Measurements from ENCODE around the gene SNRPA1. TPM values are rescaled to one million over a fixed set of nuclear protein-coding genes. Genes with fewer than 3 reads are reported as not detected.

Gene SNRPA1
- total RNA-seq, 2 experiments from 2014 or later: 121 TPM

DNA sequence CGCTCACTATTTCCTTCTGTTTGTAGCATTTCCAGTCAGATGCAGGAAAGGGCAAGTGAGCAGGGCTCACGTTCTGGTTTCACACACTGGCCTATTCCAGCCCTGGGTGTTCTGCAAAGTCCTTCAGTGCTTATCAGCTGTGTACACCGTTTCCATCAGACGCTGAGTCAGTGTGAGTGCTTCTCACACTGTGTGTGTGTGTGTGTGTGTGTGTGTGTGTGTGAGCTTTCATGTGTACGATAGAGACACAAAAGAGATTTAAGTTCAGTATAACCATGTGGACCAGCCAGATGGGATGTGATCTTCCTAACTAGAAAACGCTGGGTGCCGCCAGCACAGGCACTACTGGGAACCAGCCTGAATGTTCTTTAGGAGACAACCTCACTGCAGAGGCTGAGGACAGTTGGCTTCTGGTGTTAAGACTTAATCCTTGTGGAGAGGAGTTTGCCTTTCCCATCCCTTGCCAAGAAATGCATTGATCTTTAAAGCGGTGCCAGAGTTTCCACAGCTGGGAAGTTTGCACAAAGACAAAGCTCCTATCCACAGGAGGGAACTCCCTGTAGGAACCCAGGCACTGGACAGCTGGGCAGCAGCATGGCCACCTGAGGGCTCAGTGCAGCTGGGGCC, 39.3 kb downstream of the SNRPA1 start:
- no peaks in the 10 kb centered on the region for H3K9me3 Mint-ChIP-seq
- no peak overlapping the region for H3K27ac Mint-ChIP-seq
- H3K27me3 Mint-ChIP-seq: peaks cover 10% of the 10 kb centered on the region
- no peak overlapping the region for H3K4me3 Mint-ChIP-seq
- no peak for DNase-seq
- no peak for ATAC-seq (ENCODE audit: low read depth)
- H3K36me3 Mint-ChIP-seq: peaks cover under 1% of the 10 kb centered on the region
- POLR2A ChIA-PET: no interaction called here
- H3K4me1 Mint-ChIP-seq: peaks cover 28% of the 10 kb centered on the region

DNA sequence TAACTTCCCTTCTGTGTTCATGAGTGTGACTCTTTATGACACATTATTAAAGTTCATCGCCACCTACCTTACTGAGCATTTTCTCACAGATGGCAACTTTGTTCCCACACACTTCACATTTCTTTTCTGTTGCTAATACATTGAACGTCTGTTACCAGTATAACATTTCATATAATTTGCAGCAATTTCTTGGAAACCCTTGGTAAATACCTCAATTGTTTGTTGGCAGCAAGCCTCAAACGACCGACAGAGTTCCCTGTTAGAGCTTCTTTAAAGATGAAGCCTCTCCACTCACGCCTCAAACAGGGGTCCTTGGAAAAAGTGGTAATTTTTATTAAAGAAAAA, 40.0 kb downstream of the SNRPA1 start:
- ATAC-seq (ENCODE audit: low read depth) (no peak), DNase-seq (no peak)
- H3K4me1 Mint-ChIP-seq: peaks cover 33% of the 10 kb centered on the region
- POLR2A ChIA-PET: interaction anchor here (0.9 kb wide), 1 partner anchor 12 kb away, joined by 3 read pairs; no protein-coding TSS in a partner anchor
- no peaks in the 10 kb centered on the region for H3K9me3 Mint-ChIP-seq
- H3K36me3 Mint-ChIP-seq: peaks cover 5% of the 10 kb centered on the region
- peak overlapping the region; percentile 3 for H3K4me3 Mint-ChIP-seq
- peaks cover 10% of the 10 kb centered on the region for H3K27me3 Mint-ChIP-seq
- no peak overlapping the region for H3K27ac Mint-ChIP-seq

DNA sequence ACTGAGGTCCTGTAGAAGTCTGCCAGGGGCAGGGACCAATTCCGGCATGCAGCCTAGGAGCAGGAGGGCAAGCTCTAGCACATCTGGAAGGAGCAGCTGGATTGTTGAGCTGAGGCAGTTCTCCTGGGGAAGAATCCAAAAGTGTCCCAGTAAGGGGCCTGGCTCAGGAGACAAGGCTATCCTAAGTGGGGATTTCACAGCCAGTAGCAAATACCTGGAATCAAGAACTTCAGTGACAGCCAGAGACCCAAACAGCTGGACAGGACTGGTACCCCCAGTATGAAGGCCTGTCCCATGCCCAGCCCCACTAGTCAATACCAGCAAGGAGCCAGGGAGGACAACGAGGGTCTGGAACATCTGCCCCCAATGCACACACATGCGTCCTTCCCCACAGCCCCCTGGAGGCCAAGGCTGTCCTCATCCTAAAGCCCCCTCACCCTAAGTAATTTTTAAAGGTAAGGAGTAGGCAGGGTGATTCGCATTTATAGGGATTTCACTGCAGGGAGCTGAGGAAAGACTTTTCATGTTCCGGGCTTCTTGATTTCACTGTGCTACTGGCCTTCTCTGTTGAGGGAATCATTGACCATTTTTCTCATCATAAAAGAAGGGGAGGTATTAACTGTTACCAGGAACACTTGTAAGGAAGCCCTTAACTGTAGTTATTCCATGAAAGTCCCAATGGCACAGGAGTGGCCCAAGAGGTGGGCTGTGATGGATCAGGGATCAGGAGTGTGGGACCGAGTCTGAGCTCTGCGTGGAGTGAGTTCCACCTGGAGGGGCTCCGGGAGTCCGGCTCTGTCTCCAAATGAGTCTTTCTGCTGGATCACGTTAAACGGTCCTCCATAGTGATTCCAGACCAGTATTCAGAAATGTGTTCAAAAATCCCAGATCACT, 40.6 kb downstream of the SNRPA1 start:
- no peak for ATAC-seq (ENCODE audit: low read depth)
- Mint-ChIP-seq H3K9me3 (no peaks in the 10 kb centered on the region), H3K4me3 (no peak overlapping the region), H3K27me3 (peaks cover 7% of the 10 kb centered on the region), H3K27ac (no peak overlapping the region), H3K4me1 (peaks cover 39% of the 10 kb centered on the region), H3K36me3 (peaks cover 11% of the 10 kb centered on the region)
- DNase-seq: no peak
- POLR2A ChIA-PET: interaction anchor here (0.9 kb wide), 1 partner anchor 12 kb away, joined by 3 read pairs; no protein-coding TSS in a partner anchor

DNA sequence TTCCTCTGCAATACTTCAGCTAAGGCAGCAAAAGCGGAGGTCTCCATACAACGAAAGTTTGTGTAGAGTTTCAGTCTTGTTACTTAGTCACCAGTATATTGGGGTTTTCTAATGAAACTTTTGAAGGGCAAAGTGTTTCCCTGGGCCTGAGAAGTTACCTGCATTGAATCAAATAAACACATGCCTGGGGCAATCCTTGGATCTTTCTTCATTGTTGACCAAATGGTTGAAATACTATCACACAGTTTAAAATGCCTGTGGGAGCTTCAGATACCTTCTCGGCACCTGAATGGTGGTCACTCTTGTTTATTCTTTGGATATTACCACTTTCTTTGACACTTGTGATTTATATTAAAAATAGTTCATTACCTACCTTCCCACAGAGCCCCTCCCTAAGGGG, 42.2 kb downstream of the SNRPA1 start:
- peaks cover 18% of the 10 kb centered on the region for H3K36me3 Mint-ChIP-seq
- H3K27me3 Mint-ChIP-seq: no peaks in the 10 kb centered on the region
- DNase-seq: no peak
- H3K9me3 Mint-ChIP-seq: no peaks in the 10 kb centered on the region
- POLR2A ChIA-PET: interaction anchor here (1.5 to 1.9 kb wide), 3 partner anchors 10 to 129 kb away, joined by 3 to 22 read pairs (median 7); no protein-coding TSS in a partner anchor
- H3K4me3 Mint-ChIP-seq: peak overlapping the region; percentile 98
- no peak for ATAC-seq (ENCODE audit: low read depth)
- peaks cover 47% of the 10 kb centered on the region for H3K4me1 Mint-ChIP-seq
- peak overlapping the region; percentile 96 for H3K27ac Mint-ChIP-seq

DNA sequence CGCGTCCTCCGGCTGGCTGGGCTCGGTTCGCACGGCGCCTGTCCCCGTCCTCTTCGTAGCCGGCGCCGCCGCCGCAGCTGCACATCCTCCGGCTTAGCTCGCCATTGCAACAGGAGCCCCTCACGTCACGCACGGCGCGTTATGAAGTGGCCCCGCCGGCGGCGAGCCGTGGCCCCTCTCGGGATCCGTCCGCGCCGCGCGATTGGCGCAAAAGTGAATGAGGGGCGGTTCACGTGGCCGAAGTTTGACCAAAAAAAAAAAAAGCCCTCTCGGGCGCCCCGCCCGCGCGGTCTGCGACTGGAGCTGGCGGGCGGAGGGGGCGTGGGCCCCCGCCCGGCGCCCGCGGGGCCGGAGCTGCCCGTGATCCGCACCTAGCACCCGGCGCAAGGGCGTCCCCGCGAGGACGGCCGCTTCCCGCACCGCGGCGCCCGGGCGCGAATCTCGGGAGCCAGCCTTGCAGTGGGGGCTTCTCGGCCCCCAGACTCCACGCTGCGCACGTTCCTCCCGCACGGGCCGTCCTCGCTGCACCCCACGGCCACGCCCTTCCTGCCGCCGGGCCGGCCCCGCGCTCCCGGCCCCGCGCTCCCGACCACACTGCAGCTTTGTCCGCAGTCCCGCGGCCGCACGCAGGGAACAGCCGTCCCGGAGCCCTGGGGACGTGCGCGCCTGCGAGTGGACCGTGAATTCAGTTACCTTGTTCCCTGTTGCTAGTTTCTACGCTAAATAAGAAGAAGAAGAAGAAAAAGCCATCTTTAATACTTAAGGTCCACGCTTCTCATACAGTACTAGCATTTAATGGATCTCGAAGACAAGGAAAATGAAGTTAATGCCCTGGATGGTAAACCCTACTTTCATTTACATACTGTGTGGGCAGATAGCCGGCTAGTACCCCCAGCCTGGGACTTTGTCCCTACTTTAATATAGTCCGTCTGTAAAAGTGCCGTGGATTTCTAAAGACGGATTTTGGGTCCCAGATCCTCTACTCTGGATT, 42.9 kb downstream of the SNRPA1 start, which contains the start of gene CHSY1:
TSS of gene CHSY1 (minus strand) at position 219 of the 991 bp plus-strand sequence. CDS start 592 bp downstream, outside the sequence.
- peaks cover 54% of the 10 kb centered on the region for H3K4me1 Mint-ChIP-seq
- peak within 1 kb of the TSS; percentile 98 for H3K4me3 Mint-ChIP-seq
- no peaks in the 10 kb centered on the region for H3K27me3 Mint-ChIP-seq
- ATAC-seq (ENCODE audit: low read depth): peak; percentile 83
- H3K9me3 Mint-ChIP-seq: no peaks in the 10 kb centered on the region
- POLR2A ChIA-PET: interaction anchor here (0.6 to 2.4 kb wide), 25 partner anchors 10 to 910 kb away, joined by 3 to 22 read pairs (median 5); partner anchors contain the start of gene SNRPA1
- DNase-seq: peak; percentile 95
- peaks cover 21% of the 10 kb centered on the region for H3K36me3 Mint-ChIP-seq
- H3K27ac Mint-ChIP-seq: peak within 1 kb of the TSS; percentile 96

DNA sequence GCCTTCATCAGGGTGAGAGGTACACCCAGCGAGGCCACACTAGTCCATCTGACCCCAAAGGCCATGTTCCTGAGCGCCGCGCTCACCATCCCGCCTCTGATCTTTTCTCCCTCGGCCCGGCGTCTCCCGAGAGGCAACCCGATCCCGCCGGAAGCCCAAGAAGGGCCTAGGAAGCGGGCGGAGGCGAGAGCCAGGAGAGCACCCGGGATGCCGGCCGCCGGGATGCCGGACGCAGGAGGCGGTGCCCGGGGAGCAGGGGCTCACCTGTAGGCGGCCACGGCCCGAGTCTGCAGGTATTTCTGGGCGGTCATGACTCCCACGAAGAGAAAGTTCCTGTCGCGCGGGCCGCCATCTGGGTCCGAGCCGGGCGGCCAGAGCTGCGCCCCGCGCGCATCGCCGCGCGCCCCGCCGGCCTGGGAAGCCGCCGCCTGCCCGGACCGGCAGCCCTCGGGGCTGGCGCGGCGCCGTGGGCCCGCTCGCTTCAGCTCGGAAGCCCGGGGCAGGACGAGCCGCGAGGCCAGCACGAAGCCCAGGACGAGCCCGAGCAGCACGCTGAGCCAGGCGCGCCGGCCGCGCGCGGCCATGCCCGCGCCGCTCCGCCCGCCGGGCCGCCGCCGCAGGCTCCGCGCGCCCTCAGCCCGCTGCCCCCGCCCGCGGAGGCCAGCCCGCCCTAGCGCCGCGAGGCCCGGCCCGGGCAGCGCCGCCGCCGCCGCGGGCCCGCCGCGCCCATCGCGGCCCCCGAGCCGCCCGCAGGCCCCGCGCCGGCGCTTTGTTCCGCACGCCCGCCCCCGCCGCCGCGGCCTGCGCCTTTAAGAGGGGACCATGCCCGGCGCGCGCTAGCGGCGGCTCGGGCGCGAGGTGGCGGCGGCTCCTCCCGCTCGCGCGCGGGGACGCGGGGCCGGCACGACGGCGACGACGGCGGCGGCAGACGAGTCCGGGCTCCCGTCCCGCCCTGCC, 43.9 kb downstream of the SNRPA1 start:
- DNase-seq: peak; percentile 53
- Mint-ChIP-seq H3K9me3 (no peaks in the 10 kb centered on the region), H3K27me3 (no peaks in the 10 kb centered on the region), H3K27ac (peak overlapping the region; percentile 85), H3K36me3 (peaks cover 22% of the 10 kb centered on the region), H3K4me1 (peaks cover 61% of the 10 kb centered on the region), H3K4me3 (peak overlapping the region; percentile 85)
- peak; percentile 39 for ATAC-seq (ENCODE audit: low read depth)
- POLR2A ChIA-PET: interaction anchor here (0.6 to 2.4 kb wide), 24 partner anchors 9 to 901 kb away, joined by 3 to 22 read pairs (median 5); partner anchors contain the start of gene SNRPA1

DNA sequence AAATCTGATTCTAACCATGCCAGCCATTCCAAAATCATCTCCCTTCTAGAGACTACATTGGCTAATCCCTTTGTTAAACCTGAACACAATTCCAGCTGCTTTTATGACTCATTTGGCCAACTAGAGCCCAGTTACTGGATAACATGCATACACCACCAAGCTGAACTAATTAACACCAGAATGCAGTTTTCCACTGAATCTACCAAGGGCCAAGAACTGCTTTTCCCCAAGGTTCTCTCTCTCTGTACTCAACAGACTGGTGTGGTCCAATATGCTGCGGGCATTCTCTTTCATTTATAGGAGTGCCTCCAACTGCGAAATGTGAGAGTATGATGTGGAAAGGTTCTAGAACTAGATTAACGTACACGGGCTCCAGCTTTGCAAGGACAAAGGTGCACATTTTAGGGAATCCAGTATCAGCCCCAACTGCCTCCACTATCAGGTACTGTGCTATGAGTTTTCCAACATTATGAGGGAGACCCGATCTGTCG, 44.7 kb downstream of the SNRPA1 start:
- no peaks in the 10 kb centered on the region for H3K27me3 Mint-ChIP-seq
- peak overlapping the region; percentile 75 for H3K4me3 Mint-ChIP-seq
- H3K4me1 Mint-ChIP-seq: peaks cover 63% of the 10 kb centered on the region
- POLR2A ChIA-PET: interaction anchor here (1.0 to 2.4 kb wide), 7 partner anchors 8 to 160 kb away, joined by 3 to 9 read pairs (median 4); no protein-coding TSS in a partner anchor
- H3K27ac Mint-ChIP-seq: peak overlapping the region; percentile 80
- ATAC-seq (ENCODE audit: low read depth): no peak
- no peaks in the 10 kb centered on the region for H3K9me3 Mint-ChIP-seq
- H3K36me3 Mint-ChIP-seq: peaks cover 26% of the 10 kb centered on the region
- no peak for DNase-seq

DNA sequence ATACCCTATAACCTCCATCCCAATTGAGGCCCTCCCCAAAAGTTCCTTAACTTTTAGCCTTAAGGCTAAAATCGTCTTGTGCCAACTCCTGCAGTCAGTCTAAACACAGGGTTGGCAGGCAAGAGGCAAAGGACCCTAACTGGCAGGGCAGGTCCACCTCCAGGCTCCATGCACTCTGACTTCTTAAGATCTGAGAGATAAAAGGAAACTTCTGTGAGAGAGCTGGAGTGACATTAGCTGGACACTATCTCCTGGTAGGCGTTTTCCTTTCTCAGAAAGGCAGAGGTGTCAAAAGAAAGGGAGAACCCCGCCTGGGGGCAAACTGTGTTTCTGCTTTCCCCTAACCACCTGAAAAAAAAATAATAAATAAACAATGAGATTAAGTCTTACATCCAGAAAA, 46.8 kb downstream of the SNRPA1 start:
- no peaks in the 10 kb centered on the region for H3K27me3 Mint-ChIP-seq
- POLR2A ChIA-PET: no interaction called here
- peaks cover 75% of the 10 kb centered on the region for H3K4me1 Mint-ChIP-seq
- H3K36me3 Mint-ChIP-seq: peaks cover 26% of the 10 kb centered on the region
- H3K9me3 Mint-ChIP-seq: no peaks in the 10 kb centered on the region
- H3K4me3 Mint-ChIP-seq: peak overlapping the region; percentile 29
- ATAC-seq (ENCODE audit: low read depth) (no peak), DNase-seq (no peak)
- H3K27ac Mint-ChIP-seq: no peak overlapping the region

DNA sequence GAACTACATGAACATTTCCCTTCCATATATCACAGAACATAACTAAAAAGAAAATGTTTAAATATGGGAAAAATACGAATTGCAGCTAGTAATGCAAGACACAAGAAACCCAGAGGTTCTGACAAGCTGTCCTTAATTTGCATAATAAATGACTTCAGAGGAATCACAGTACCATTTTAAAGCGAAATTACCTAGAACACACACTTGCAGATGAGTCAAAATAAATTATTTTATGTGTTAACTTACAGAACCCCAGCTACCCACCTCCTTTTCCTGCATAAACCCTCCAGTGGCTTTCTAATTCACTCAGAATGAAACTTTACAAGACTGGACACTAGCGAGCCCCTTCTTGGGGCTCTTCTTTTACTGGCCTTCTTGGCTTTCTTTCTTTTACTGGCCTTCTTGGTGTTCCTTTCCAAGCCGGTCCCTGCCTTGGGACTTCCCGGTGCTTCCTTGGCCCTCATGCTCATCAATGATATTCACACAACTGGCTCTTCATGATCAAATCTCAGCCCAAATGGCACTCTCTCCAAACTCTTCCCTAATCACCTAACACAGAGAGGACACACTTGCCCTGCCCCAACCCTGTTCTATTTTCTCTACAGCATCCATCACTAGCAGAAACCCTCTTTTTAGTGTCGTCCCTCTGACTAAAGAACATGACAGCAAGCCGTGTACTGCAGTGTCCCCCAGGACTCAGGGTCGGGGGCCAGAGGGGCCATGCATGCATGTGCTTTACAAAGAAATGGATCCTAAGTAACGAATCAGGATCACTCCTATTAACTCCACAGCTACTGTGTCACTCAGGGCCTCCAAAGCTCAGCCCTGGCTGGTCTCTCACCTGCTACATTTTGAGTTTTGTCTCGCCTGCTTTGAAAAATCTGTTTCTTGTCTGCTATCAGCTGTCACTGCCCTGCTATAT, 48.0 kb downstream of the SNRPA1 start:
- Mint-ChIP-seq H3K36me3 (peaks cover 29% of the 10 kb centered on the region), H3K9me3 (no peaks in the 10 kb centered on the region), H3K4me3 (peak overlapping the region; percentile 56), H3K27ac (peak overlapping the region; percentile 41), H3K4me1 (peaks cover 76% of the 10 kb centered on the region), H3K27me3 (no peaks in the 10 kb centered on the region)
- POLR2A ChIA-PET: no interaction called here
- ATAC-seq (ENCODE audit: low read depth): no peak
- DNase-seq: no peak

DNA sequence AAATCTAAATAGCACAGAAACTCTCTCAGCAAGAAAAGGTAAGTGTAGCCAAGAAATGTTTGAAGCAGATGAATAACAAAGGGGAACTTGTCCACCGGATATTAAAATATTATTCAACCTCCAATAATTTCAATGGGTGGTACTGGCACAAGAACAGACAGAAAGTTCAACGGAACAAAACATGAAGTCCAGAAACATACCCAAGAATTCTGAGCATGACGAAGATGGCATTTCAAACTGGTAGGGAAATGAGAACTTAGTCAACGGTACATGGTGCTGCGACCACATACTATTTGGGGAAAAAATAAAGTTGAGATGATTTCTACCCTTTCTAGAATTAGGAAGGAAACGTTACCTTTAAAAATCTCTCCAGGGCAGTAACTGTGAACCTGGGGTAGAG, 48.7 kb downstream of the SNRPA1 start:
- DNase-seq (no peak), ATAC-seq (ENCODE audit: low read depth) (no peak)
- POLR2A ChIA-PET: no interaction called here
- no peaks in the 10 kb centered on the region for H3K9me3 Mint-ChIP-seq
- H3K36me3 Mint-ChIP-seq: peaks cover 31% of the 10 kb centered on the region
- peaks cover 78% of the 10 kb centered on the region for H3K4me1 Mint-ChIP-seq
- peak overlapping the region; percentile 56 for H3K4me3 Mint-ChIP-seq
- no peaks in the 10 kb centered on the region for H3K27me3 Mint-ChIP-seq
- no peak overlapping the region for H3K27ac Mint-ChIP-seq
